ENCODE data around the gene MIER1. TPM values are rescaled to one million over a fixed set of nuclear protein-coding genes. Genes with fewer than 3 reads are reported as not detected.
"Not testable (repeated sequence)": the region's sequence is repeated elsewhere in the genome, so short reads cannot be mapped to it uniquely, and the experiment has no call there.

MIER1 gene
- total RNA-seq, 1 experiment from 2014 or later: 25.4 TPM

DNA sequence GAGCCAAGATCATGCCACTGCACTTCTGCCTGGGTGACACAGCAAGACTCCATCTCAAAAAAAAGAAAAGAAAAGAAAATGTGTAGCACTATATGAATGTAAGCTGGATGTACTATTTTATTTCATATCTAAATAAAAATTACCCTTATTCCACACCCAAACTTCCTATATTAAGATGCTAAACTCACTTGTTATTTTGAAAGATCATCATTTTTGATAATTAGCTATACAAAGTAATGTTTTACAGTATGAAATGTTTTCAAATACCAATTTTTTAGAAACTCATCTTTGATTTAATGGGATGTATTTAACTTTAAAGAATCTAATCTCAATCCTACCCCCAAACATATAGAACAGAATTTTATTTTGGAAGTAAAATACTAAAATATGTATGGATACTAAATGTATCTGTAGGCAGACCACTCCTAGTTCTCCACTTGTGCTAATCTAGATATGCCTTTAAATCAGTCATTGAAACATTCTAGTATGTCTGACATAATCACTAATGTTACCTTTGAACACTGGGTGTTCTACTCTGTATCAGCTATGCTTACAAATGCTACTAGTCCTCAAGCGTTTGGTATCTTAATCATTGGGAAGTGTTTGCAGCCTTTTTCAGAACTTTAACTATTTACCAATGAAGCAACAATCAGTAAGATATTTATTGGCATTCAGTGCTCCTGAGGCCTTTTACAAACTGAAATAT, 12.9 kb downstream of the MIER1 start:
- no peak for DNase-seq (ENCODE audit: low spot score)

DNA sequence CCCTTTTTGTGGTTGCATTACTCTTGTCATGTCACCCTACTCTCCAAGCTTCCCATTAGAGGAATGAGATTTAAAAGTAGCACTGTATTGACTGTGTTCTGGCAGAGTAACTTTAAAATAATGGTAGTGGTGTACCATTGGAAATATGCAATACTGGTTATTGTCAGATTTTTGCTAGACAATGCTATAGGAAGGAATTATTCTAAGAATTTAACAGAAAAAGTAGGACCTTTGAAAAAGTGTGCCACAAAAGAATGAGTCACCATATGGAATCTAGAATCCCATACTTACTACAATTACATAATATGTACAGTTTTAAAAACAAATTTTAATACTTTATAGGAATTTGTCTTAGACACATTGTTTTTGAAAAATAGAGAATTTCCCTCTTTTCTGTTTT, 13.8 kb downstream of the MIER1 start:
- no peak for DNase-seq (ENCODE audit: low spot score)

DNA sequence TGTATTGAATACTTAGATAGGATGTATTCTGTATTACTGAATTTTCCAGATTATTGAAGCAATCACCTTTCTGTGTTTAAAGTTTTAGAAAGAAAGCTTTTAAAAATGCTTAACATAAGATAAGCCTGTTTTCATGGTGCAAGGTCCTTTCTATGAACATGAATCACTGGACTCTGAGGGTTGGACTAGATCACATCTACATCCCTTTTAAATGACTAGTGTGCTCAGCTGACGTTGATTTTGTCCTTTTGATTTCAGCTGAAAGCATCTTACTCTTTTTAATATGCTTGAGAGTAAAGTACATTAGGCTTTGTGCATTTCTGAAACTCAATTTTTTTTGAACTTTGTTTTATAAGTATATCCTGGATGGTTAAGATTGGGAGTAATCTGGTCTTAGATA, 16.2 kb downstream of the MIER1 start:
- DNase-seq (ENCODE audit: low spot score): no peak

DNA sequence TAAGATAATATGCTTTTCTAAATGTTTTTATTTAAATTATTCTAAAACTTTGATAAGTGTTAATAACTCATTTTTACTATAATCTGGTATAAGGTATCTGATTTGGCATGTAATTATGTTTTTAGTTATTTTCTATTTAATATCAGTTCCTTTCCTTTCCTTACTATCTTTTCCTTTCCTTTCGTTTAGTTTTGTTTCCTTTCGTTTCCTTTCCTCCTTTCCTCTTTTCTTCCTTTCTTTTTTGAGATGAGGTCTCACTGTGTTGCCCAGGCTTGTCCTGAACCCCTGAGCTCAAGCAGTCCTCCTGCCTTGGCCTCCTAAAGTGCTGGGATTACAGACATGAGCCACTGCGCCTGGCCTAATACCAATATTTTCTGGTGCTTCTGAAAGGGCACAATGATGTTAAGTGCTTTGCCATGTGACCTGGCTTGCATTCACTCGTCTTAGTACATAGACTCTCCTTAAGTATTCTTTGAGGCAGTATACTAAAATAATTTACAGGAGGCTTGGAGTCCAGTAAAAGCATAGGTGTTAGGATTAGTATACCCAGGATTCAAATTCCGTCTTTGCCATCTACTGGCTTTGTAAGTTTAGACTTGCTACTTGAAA, 18.7 kb downstream of the MIER1 start:
- no peak for DNase-seq (ENCODE audit: low spot score)

DNA sequence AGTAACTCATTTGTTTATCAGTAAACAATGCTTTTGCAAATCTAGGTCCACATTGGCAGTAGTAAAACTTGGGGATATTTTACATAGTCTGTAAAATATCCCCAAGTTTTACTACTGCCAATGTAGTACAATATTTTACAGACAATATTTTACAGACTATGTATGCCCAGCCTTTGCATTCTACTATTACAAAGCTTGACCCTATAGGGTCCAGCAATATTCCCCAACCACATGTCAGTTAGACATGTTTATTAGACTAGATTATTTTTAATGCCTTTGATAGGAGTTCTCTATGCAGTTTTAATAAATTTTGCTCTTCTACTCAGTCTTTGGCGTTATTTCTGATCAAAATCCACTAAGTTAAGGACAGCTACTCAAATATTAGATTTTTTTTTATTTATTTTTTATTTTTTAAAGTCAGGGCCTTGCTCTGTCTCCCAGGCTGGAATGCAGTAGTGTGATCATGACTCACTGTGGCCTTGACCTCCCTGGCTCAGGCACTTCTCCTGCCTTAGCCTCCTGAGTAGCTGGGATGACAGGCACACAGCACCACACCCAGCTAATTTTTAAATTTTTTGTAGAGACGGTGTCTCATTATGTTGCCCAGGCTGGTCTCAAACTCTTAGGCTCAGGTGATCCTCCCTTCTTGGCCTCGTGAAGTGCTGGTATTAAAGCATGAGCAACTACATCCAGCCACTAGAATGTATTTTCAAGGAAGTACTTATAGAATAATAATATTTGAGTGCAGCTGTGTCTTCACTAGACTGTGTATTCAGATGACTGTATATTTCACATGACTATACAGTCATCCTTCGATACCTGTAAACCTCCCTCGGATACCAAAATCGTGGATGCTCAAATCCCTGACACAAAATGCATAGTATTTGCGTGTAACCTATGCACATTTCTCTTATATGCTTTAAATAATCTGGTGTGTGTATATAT, 19.8 kb downstream of the MIER1 start:
- DNase-seq (ENCODE audit: low spot score): peak; percentile 35

DNA sequence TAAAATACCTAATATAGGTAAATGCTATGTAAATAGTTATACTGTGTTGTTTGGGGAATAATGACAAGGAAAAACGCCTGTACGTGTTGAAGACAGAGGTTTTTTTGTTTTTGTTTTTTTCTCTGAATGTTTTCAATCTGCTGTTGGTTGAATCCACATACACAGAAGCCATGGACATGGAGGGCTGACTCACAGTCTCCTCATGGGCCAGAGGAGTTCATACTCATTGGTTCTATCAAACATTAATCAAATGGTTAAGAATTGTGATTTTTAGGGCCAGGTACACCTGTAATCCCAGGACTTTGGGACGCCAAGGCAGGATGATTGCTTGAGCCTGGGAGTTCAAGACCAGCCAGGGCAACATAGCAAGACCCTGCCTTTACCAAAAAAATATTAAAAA, 20.5 kb downstream of the MIER1 start:
- no peak for DNase-seq (ENCODE audit: low spot score)

DNA sequence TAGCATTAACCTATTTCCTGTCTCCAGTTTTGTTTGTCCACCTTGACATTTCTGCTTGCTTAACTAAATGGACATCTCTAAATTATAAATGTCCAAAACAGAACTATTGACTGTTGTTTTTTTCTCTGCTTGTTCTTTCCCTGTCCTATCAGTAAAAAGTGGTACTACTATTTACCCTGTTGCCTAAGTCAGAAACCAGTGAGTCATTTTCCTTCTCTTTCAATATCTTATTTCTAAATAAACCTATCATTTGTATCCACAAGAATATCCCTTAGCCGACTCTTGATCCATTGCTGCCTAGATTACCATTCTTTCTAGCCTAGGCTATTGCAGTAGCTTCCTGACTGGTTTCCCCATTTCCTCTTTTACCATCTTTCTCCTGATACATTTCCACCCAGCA, 22.5 kb downstream of the MIER1 start:
- DNase-seq (ENCODE audit: low spot score): no peak

DNA sequence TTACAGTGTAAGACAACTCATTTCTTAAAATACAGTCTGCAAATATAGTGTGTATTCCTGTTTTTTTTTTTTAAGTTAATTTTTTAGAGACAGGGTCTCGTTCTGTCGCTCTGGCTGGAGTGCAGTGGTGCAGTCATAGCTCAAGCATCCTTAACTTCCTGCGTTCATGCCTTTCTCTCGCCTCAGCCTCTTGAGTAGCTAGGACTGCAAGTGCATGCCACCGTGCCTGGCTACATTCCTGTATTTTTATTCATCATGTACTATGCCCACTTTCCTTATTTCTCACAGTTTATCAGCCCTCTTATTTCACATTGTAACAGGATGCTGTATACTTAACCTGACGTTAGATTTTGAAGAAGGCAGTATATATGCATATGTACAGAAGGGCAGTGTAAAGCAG, 26.7 kb downstream of the MIER1 start:
- no peak for DNase-seq (ENCODE audit: low spot score)

DNA sequence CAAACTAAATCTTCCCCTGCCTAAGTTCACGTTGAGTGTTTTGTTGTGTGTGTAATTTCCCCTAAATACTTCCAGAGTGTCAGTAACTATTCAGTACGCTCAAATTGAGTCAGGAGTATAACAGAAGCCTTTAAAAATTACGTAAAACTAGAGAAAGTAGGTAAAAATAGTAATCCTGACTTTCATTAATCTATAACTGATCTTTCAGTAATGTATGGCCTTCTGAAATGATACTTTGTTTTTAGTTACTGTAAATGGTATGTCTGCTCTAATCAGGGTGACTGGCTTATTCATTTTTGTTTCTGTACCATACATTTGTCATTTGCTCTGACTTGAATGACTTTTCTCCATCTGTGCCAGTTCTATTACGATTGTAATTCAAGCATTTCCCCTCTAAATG, 29.4 kb downstream of the MIER1 start:
- DNase-seq (ENCODE audit: low spot score): no peak

DNA sequence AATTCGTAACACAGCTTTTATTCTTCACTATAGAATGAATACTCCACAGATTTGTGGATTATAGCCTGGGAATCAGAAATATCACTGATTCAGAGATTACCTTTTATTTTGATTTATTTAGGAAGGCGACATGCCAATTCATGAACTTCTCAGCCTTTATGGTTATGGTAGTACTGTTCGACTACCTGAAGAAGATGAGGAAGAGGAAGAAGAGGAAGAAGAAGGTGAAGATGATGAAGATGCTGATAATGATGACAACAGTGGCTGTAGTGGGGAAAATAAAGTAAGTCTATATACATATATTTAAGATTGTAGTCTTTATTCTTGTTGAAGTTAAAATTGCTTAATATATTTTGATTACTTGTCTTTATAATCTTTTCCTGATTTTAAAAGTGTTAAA, 33.1 kb downstream of the MIER1 start:
- DNase-seq (ENCODE audit: low spot score): no peak

DNA sequence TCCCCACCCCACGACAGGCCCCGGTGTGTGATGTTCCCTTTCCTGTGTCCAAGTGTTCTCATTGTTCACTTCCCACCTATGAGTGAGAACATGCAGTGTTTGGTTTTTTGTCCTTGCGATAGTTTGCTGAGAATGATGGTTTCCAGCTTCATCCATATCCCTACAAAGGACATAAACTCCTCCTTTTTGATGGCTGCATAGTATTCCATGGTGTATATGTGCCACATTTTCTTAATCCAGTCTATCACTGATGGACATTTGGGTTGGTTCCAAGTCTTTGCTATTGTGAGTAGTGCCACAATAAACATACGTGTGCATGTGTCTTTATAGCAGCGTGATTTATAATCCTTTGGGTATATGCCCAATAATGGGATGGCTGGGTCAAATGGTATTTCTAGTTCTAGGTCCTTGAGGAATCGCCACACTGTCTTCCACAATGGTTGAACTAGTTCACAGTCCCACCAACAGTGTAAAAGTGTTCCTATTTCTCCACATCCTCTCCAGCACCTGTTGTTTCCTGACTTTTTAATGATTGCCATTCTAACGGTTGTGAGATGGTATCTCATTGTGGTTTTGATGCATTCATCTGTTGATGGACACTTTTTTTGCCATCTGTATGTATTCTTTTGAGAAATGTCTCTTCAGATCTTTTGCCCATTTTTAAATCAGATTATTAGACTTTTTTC, 41.5 kb downstream of the MIER1 start:
- DNase-seq (ENCODE audit: low spot score): not testable (repeated sequence)

DNA sequence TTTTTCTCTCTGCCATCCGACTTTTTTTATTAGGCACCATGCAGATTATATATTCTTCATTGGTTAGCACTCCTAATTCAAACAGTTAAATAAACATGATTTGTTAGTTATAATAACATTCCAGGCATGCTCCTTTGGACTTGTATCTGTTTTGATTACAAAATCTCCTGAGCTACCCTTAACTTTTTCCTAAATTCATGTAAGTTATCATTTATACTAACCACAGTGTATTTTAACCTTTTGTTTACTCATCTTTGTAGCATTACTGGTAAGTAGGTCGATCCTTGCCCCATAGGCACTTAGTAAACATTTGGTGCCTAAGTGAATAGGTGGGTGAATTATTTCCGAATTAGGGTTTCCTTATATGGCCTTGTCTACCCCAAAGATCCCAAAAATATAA, 43.8 kb downstream of the MIER1 start:
- no peak for DNase-seq (ENCODE audit: low spot score)

DNA sequence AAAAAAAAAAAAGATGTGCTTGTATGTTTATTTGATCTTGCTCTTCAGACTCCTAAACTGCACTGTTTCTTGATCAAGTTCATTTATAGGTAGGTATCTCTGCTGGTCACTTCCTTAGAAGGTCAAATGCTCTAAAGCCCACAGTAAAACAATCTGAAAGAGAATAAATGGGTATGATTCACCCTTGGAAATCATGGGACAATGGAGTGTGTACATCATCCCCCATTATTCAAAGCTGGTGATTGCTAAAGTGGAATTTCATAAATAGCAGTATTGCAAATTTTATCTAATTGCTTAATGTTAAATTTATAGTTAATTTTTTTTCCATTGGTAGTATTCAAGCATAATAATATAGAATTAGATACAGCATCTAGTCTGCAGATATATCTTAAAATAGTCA, 53.4 kb downstream of the MIER1 start:
- DNase-seq (ENCODE audit: low spot score): no peak

DNA sequence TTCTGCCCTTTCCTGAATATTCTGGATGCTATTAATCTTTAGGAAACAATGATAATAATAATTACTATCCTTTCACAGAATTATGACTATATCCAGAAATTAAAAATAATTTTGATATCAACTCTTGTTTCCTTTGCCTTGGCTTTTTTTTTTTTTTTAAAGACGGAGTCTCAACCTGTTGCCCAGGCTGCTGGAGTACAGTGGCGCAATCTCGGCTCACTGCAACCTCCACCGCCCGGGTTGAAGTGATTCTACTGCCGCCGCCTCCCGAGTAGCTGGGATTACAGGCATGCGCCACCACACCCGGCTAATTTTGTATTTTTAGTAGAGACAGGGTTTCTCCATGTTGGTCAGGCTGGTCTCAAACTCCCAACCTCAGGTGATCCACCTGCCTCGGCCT, 54.8 kb downstream of the MIER1 start:
- not testable (repeated sequence) for DNase-seq (ENCODE audit: low spot score)

DNA sequence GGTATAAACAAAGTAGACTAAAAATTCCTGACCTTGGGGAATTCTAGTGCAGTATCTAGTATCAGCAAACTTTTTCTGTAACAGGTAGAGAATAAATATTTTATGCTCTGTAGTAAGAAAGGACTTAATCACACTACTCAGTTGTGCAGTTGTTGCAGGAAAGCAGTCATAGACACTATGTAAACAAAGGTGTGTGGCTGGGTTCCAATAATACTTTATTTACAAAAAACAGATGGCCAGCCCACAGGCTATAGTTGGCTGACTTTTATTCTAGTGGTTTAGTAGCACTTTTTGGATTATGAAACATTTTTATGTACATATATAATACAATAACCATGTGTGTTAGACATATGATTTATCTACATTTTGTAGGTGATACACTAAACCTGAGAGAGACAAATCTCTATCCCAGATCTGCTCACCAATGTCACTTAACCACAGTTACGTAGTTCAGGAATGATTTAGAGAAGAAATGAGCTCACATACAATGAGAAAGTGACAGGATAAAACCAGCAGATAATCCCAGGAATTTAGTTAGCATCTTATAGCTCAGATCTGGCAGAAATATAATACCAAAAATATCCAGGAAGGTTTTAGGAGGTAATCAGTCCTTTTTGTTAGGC, 56.1 kb downstream of the MIER1 start:
- DNase-seq (ENCODE audit: low spot score): peak; percentile 42

DNA sequence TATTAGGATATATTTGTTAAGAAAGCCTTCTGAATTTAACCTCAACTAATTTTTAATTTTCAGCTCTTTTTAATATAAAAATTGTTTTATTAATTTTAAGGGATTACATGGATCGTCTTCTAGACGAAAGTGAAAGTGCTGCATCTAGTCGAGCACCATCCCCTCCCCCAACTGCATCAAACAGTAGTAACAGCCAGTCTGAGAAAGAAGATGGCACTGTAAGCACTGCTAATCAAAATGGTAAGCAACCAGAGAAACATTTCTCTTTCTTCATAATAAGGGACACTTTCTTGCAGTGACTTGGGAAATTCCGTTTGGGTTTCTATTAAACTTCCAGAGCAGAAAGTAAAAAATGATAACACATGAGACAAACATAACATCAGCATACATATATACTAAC, 56.9 kb downstream of the MIER1 start:
- no peak for DNase-seq (ENCODE audit: low spot score)

DNA sequence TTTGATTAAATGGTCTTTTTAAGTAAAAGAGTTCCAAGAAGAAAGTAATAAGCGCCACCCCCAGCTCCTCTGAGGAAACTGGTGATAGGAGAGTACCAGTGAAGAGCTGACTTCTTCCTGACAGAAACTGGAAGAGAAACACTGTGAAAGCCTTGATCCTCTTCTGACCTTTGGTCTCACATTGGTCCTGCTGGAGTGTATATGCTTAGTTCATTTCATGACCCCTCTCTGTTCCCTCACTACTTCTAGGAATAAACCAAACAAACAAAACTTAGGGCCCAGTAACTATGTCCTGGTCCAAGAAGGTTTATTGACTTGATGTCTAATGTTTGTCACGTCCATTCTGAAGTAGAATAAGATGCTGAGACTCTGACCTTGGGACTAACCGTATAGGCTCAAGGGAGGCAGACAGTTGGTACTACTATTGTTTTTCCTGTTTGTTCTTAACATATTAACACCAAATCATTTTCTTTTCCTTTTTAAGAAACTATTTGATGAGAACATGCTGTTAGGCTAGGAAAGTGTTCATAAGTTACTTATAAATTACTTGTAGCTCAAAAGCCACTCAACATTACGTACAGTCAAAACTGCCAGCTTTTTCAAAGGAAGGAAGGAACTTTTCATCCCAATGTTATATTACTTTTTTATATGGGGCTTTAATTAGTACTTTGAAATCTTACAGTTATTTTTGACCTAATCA, 57.9 kb downstream of the MIER1 start:
- DNase-seq (ENCODE audit: low spot score): no peak

DNA sequence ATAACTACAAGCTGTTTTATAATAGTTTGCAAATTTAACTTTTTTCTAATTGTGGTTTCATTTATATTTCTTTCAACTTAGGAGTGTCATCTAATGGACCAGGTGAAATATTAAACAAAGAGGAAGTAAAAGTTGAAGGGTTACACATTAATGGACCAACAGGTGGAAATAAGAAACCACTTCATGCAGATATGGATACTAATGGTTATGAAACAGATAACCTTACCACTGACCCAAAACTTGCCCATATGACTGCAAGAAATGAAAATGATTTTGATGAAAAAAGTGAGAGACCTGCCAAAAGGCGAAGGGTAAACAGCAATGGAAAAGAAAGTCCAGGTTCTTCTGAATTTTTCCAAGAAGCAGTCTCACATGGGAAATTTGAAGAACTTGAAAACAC, 59.7 kb downstream of the MIER1 start:
- DNase-seq (ENCODE audit: low spot score): no peak

DNA sequence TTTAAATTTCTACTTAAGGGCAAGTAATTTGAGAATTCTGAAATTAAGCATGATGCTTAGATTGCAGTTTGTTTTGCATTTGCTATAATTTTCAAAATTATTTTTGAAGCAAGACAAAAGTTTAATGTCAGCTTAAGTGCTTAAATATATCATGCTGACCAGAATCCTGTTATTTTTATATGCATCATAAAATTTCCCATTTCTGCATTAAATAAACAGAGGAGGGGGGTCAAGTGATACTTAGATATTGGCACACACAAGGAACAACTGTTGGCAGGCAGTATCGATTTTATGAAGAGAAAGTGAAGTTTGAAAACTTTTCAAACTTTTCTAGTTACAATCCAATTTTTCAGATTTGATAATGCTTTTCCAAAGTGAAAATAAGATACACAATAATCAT, 61.0 kb downstream of the MIER1 start:
- no peak for DNase-seq (ENCODE audit: low spot score)

DNA sequence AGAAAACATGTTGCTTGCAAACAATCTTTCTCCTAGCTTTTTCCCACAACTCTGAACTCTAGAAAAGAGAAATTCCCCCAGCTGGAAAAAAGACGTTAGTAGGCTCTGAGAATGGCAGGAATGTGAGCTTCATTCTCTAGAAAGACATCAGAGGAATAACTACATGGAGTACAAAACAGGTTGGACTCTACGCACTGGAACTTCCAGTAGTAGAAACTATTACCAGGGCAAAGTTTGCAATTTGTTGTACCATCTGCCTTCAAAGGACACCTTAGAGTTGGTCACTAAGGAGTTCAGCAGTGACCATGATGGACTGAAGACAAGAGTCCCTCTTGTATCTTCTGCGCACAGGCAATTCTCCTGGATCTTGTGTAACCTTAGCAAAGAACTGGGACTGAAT, 68.3 kb downstream of the MIER1 start:
- no peak for DNase-seq (ENCODE audit: low spot score)

Data from H4 (cell line).